Esophagus (tissue), 2 donors: ENCODE measurements around the gene TOP2A. TPM values are rescaled to one million over a fixed set of nuclear protein-coding genes. Genes with fewer than 3 reads are reported as not detected.

Experiments
- H3K27ac ChIP-seq, 2 donors: one replicate each; pipeline ENCODE4 v1.5.1; 2013; ENCODE audit warnings: low read depth in 2 of 2, mild to moderate bottlenecking in 2 of 2, inconsistent platforms in 1 of 2, low read length in 1 of 2, moderate library complexity in 1 of 2
- H3K27me3 ChIP-seq, 2 donors: one replicate each; pipeline ENCODE4 v1.6.1; 2013; ENCODE audit warnings: low read length in 2 of 2, control low read depth in 1 of 2, mild to moderate bottlenecking in 1 of 2; ENCODE audit not compliant: insufficient read depth in 2 of 2, control insufficient read depth in 1 of 2
- H3K36me3 ChIP-seq, 2 donors: one replicate each; pipeline ENCODE4 v1.6.1; 2013; ENCODE audit warnings: low read length in 1 of 2; ENCODE audit not compliant: control insufficient read depth in 2 of 2, insufficient read depth in 2 of 2
- H3K4me1 ChIP-seq, 2 donors: one replicate each; pipeline ENCODE4 v1.6.1; 2013; ENCODE audit warnings: low read length in 1 of 2; ENCODE audit not compliant: control insufficient read depth in 2 of 2, insufficient read depth in 2 of 2
- H3K4me3 ChIP-seq, 2 donors: one replicate each; pipeline ENCODE4 v1.5.1; 2013; ENCODE audit warnings: low read length in 2 of 2, mild to moderate bottlenecking in 2 of 2, low read depth in 1 of 2, moderate library complexity in 1 of 2
- H3K9me3 ChIP-seq, 2 donors: one replicate each; pipeline ENCODE4 v1.6.1; 2013; ENCODE audit warnings: mild to moderate bottlenecking in 2 of 2, low read depth in 1 of 2, low read length in 1 of 2, moderate library complexity in 1 of 2; ENCODE audit not compliant: control insufficient read depth in 2 of 2, insufficient read depth in 1 of 2
- WGBS, 2 donors: extraction: QIAGEN DNeasy Blood & Tissue Kit; methylation state at CpG; one replicate each; pipeline ENCODE4 v1.1.7; 2013; 5-methylcytosine and 5-hydroxymethylcytosine counted together
- polyA plus RNA-seq, 2 donors: library from polyadenylated mRNA; stranded (reverse); fragments of 200-250 nt; gene quantifications; one replicate each; pipeline ENCODE4 v1.2.3, GENCODE V29; 2013
- donor health status: healthy with polysubstance abuse.
- donor health status: Bipolar disorder and iron deficiency.

Gene TOP2A
- polyA plus RNA-seq, 2 donors, result 18.0 to 56.0 TPM

GRCh38 chr17:40363111-40363827 is 54.4 kb downstream of the TOP2A start:
- peak overlapping the region; percentile 57 to 60 for H3K4me3 ChIP-seq
- H3K27ac ChIP-seq, result peak overlapping the region; percentile 37 to 53
- H3K9me3 ChIP-seq, result no peaks in the 10 kb centered on the region

GRCh38 chr17:40362696-40363110 is 55.0 kb downstream of the TOP2A start:
- no peaks in the 10 kb centered on the region for H3K9me3 ChIP-seq
- 1% methylated on average over 37 to 58 of the region's 58 CpGs for WGBS, 2 donors
- peaks cover 4 to 17% of the 10 kb centered on the region in 2 donors for H3K4me1 ChIP-seq
- H3K27me3 ChIP-seq, result no peaks in the 10 kb centered on the region
- peak overlapping the region; percentile 57 to 60 for H3K4me3 ChIP-seq
- H3K27ac ChIP-seq, result peak overlapping the region; percentile 37 to 53
- no peaks in the 10 kb centered on the region for H3K36me3 ChIP-seq

More at GRCh38 chr17:40363111-40363827, 54.4 kb downstream of the TOP2A start:
- H3K36me3 ChIP-seq, result no peaks in the 10 kb centered on the region
- WGBS, 2 donors, result 3 to 4% methylated on average over 79 to 91 of the region's 91 CpGs
- H3K4me1 ChIP-seq, result peaks cover 4 to 16% of the 10 kb centered on the region in 2 donors
- no peaks in the 10 kb centered on the region for H3K27me3 ChIP-seq

GRCh38 chr17:40361925-40362695 is 55.6 kb downstream of the TOP2A start:
- 73 to 74% methylated on average over 21 to 24 of the region's 24 CpGs for WGBS, 2 donors
- Histone ChIP-seq H3K36me3 (no peaks in the 10 kb centered on the region), H3K4me1 (peaks cover 4 to 19% of the 10 kb centered on the region in 2 donors), H3K27me3 (no peaks in the 10 kb centered on the region), H3K27ac (no peak overlapping the region), H3K9me3 (no peaks in the 10 kb centered on the region), H3K4me3 (peak overlapping the region; percentile 57 to 60)

GRCh38 chr17:40361063-40361924 is 56.4 kb downstream of the TOP2A start:
- Histone ChIP-seq H3K9me3 (no peaks in the 10 kb centered on the region), H3K4me3 (no peak overlapping the region), H3K4me1 (peaks cover 4 to 19% of the 10 kb centered on the region in 2 donors), H3K27me3 (no peaks in the 10 kb centered on the region), H3K27ac (no peak overlapping the region), H3K36me3 (no peaks in the 10 kb centered on the region)
- 55 to 63% methylated on average over 30 to 32 of the region's 32 CpGs for WGBS, 2 donors

- H3K9me3 ChIP-seq, result no peaks in the 10 kb centered on the region
- H3K27me3 ChIP-seq, result no peaks in the 10 kb centered on the region
- peaks cover 0 to 8% of the 10 kb centered on the region in 2 donors for H3K36me3 ChIP-seq
- no peak overlapping the region for H3K27ac ChIP-seq
- no peak overlapping the region for H3K4me3 ChIP-seq
- 74 to 83% methylated on average over 8 of the region's 8 CpGs for WGBS, 2 donors
- H3K4me1 ChIP-seq, result peaks cover 7 to 19% of the 10 kb centered on the region in 2 donors
Observed at GRCh38 chr17:40360091-40360490, 57.6 kb downstream of the TOP2A start.

GRCh38 chr17:40358323-40359038 is 59.2 kb downstream of the TOP2A start:
- Histone ChIP-seq H3K27me3 (no peaks in the 10 kb centered on the region), H3K4me1 (peaks cover 2 to 15% of the 10 kb centered on the region in 2 donors), H3K36me3 (peaks cover 0 to 8% of the 10 kb centered on the region in 2 donors), H3K9me3 (no peaks in the 10 kb centered on the region), H3K4me3 (no peak overlapping the region), H3K27ac (no peak overlapping the region)
- 11% methylated on average over 17 of the region's 17 CpGs for WGBS, 2 donors

GRCh38 chr17:40356990-40357881 is 60.5 kb downstream of the TOP2A start:
- peaks cover 2 to 10% of the 10 kb centered on the region in 2 donors for H3K4me1 ChIP-seq
- no peak overlapping the region for H3K27ac ChIP-seq
- H3K36me3 ChIP-seq, result peaks cover 2 to 14% of the 10 kb centered on the region in 2 donors
- no peaks in the 10 kb centered on the region for H3K27me3 ChIP-seq
- H3K9me3 ChIP-seq, result no peaks in the 10 kb centered on the region
- WGBS, 2 donors, result 64 to 65% methylated on average over 18 to 19 of the region's 19 CpGs
- no peak overlapping the region for H3K4me3 ChIP-seq
